ENCODE data around the gene PCLO. TPM values are rescaled to one million over a fixed set of nuclear protein-coding genes. Genes with fewer than 3 reads are reported as not detected.

The PCLO gene
- total and polyA plus RNA-seq, 4 donors, result 0.04 to 1.1 (median 0.48) TPM

- Histone ChIP-seq H3K4me3 (ENCODE audit: low read depth in 1 of 3, low read length in 3 of 3) (no peak overlapping the region), H3K27ac (ENCODE audit: low read depth in 1 of 2, low read length in 2 of 2) (no peak overlapping the region), H3K9ac (ENCODE audit: low read depth in 1 of 2, low read length in 2 of 2) (no peak overlapping the region), H3K36me3 (ENCODE audit: control insufficient read depth in 4 of 4, insufficient read depth in 3 of 4, low read depth in 1 of 4, low read length in 3 of 4) (no peaks in the 10 kb centered on the region), H3K27me3 (ENCODE audit: control insufficient read depth in 4 of 4, insufficient read depth in 4 of 4, low read length in 3 of 4) (no peaks in the 10 kb centered on the region), H3K9me3 (ENCODE audit: control insufficient read depth in 4 of 4, low read length in 3 of 4) (no peaks in the 10 kb centered on the region), H3K4me1 (ENCODE audit: control insufficient read depth in 4 of 4, insufficient read depth in 4 of 4, low read length in 3 of 4) (no peaks in the 10 kb centered on the region)
- WGBS, result 96% methylated on average over 1 of the region's 1 CpG
- DNase-seq (ENCODE audit: low spot score), result no peak
- TF ChIP-seq EGR1 (IDR thresholded peaks at IDR 0.05; ENCODE audit: low read depth in 2 of 2) (no peak), SP1 (IDR thresholded peaks at IDR 0.05) (no peak), HNF4A (conservative IDR thresholded peaks at IDR 0.05) (no peak), GABPA (IDR thresholded peaks at IDR 0.05 in 1 of 2, conservative IDR thresholded peaks at IDR 0.05 in 1 of 2) (no peak), FOXA1 (IDR thresholded peaks at IDR 0.05) (no peak), JUND (IDR thresholded peaks at IDR 0.05) (no peak), TAF1 (conservative IDR thresholded peaks at IDR 0.05) (no peak), REST (IDR thresholded peaks at IDR 0.05) (no peak), RAD21 (IDR thresholded peaks at IDR 0.05) (no peak), CTCF (IDR thresholded peaks at IDR 0.05; ENCODE audit: low read depth, low read length, missing input control) (no peak), HNF4G (IDR thresholded peaks at IDR 0.05) (no peak), MAX (IDR thresholded peaks at IDR 0.05) (no peak), ATF3 (IDR thresholded peaks at IDR 0.05) (no peak)
Observed at GRCh38 chr7:82906502-82906901, 256.2 kb downstream of the PCLO start.

- H3K9ac ChIP-seq (ENCODE audit: low read depth in 1 of 2, low read length in 2 of 2), result no peak overlapping the region
- no peaks in the 10 kb centered on the region for H3K36me3 ChIP-seq (ENCODE audit: control insufficient read depth in 4 of 4, insufficient read depth in 3 of 4, low read depth in 1 of 4, low read length in 3 of 4)
- no peaks in the 10 kb centered on the region for H3K27me3 ChIP-seq (ENCODE audit: control insufficient read depth in 4 of 4, insufficient read depth in 4 of 4, low read length in 3 of 4)
- no peak for DNase-seq (ENCODE audit: low spot score)
- H3K9me3 ChIP-seq (ENCODE audit: control insufficient read depth in 4 of 4, low read length in 3 of 4), result no peaks in the 10 kb centered on the region
- H3K4me3 ChIP-seq (ENCODE audit: low read depth in 1 of 3, low read length in 3 of 3), result no peak overlapping the region
- no peak overlapping the region for H3K27ac ChIP-seq (ENCODE audit: low read depth in 1 of 2, low read length in 2 of 2)
- no peaks in the 10 kb centered on the region for H3K4me1 ChIP-seq (ENCODE audit: control insufficient read depth in 4 of 4, insufficient read depth in 4 of 4, low read length in 3 of 4)
- 81% methylated on average over 3 of the region's 3 CpGs for WGBS
- TF ChIP-seq TAF1 (conservative IDR thresholded peaks at IDR 0.05) (no peak), NR2F2 (IDR thresholded peaks at IDR 0.05) (no peak), RXRA (IDR thresholded peaks at IDR 0.05) (no peak), REST (IDR thresholded peaks at IDR 0.05) (no peak), SP1 (IDR thresholded peaks at IDR 0.05) (no peak), MAX (IDR thresholded peaks at IDR 0.05) (no peak), FOXA2 (IDR thresholded peaks at IDR 0.05) (no peak), ZBTB33 (IDR thresholded peaks at IDR 0.05) (no peak), JUND (IDR thresholded peaks at IDR 0.05) (no peak), RAD21 (IDR thresholded peaks at IDR 0.05) (no peak), CTCF (IDR thresholded peaks at IDR 0.05; ENCODE audit: low read depth, low read length, missing input control) (no peak), HNF4G (IDR thresholded peaks at IDR 0.05) (no peak), FOXA1 (IDR thresholded peaks at IDR 0.05) (no peak), EGR1 (IDR thresholded peaks at IDR 0.05; ENCODE audit: low read depth in 2 of 2) (no peak), YY1 (IDR thresholded peaks at IDR 0.05) (no peak)
Observed at GRCh38 chr7:82904871-82905270, 257.8 kb downstream of the PCLO start.

All from liver (tissue), 9 donors.